Chondrocyte (in vitro differentiated cells): ENCODE results near the gene TGFB3. TPM values are rescaled to one million over a fixed set of nuclear protein-coding genes. Genes with fewer than 3 reads are reported as not detected.
A peak's percentile ranks its signal among the peaks of the same experiment; 100 is the strongest.

Experiments
- DNase-seq: peaks from one replicate; pipeline ENCODE4 v3.0.0; 2021; ENCODE audit warnings: mixed read lengths, low spot score
- H3K27ac Mint-ChIP-seq: one replicate; pipeline ENCODE4 v1.8.0; 2021; ENCODE audit warnings: mild to moderate bottlenecking, moderate library complexity, mixed read lengths; ENCODE audit not compliant: unreplicated experiment
- H3K27me3 Mint-ChIP-seq: 2 replicates; pipeline ENCODE4 v1.8.0; 2021; ENCODE audit warnings: low read depth, mixed read lengths
- H3K36me3 Mint-ChIP-seq: 2 replicates; pipeline ENCODE4 v1.8.0; 2021; ENCODE audit warnings: low read depth, mixed read lengths
- H3K4me1 Mint-ChIP-seq: 2 replicates; pipeline ENCODE4 v1.8.0; 2021; ENCODE audit warnings: low read depth, mild to moderate bottlenecking, mixed read lengths
- H3K4me3 Mint-ChIP-seq: one replicate; pipeline ENCODE4 v1.8.0; 2021; ENCODE audit warnings: mild to moderate bottlenecking, moderate library complexity, mixed read lengths; ENCODE audit not compliant: unreplicated experiment
- H3K9me3 Mint-ChIP-seq: 2 replicates; pipeline ENCODE4 v1.8.0; 2021; ENCODE audit warnings: low read depth, mixed read lengths
- total RNA-seq: library from RNA; stranded (reverse); gene quantifications from 3 replicates; pipeline ENCODE4 v1.2.1, GENCODE V29; 2021
- TF ChIP-seq, protein P1 (sequence below): fragments of 200-600 bp; sonication (generic); IDR thresholded peaks from 2 replicates; pipeline ENCODE4 v1.5.0; 2021; ENCODE audit warnings: antibody characterized with exemption, mild to moderate bottlenecking, moderate library complexity

The TGFB3 gene
- total RNA-seq, 1 donor from 2014 or later: 200 TPM

DNA sequence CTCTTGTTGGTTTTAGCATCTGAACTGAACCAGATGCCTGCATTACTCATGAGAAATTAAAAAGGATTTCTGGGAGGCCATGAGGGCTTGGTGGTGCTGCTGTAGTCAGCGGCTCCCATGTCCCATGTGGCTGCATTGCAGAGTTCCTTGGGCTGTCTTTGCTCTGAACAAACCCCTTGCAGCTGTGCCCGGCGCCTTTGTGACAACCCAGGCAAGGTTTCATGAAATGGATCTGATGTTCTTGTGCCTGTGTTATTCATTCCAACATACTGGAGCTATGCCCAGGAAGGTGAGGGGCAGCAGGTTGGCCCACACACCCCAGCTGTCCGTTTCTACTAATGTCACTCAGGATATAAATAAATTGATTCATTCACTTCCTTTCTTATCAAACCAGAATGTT is 40.8 kb downstream of the TGFB3 start:
- Mint-ChIP-seq H3K27me3 (no peaks in the 10 kb centered on the region), H3K36me3 (no peaks in the 10 kb centered on the region), H3K9me3 (no peaks in the 10 kb centered on the region), H3K27ac (peak overlapping the region; percentile 53), H3K4me3 (no peak overlapping the region), H3K4me1 (peaks cover 16% of the 10 kb centered on the region)
- TF ChIP-seq, protein P1, sequence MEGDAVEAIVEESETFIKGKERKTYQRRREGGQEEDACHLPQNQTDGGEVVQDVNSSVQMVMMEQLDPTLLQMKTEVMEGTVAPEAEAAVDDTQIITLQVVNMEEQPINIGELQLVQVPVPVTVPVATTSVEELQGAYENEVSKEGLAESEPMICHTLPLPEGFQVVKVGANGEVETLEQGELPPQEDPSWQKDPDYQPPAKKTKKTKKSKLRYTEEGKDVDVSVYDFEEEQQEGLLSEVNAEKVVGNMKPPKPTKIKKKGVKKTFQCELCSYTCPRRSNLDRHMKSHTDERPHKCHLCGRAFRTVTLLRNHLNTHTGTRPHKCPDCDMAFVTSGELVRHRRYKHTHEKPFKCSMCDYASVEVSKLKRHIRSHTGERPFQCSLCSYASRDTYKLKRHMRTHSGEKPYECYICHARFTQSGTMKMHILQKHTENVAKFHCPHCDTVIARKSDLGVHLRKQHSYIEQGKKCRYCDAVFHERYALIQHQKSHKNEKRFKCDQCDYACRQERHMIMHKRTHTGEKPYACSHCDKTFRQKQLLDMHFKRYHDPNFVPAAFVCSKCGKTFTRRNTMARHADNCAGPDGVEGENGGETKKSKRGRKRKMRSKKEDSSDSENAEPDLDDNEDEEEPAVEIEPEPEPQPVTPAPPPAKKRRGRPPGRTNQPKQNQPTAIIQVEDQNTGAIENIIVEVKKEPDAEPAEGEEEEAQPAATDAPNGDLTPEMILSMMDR: no peak
- DNase-seq: no peak

DNA sequence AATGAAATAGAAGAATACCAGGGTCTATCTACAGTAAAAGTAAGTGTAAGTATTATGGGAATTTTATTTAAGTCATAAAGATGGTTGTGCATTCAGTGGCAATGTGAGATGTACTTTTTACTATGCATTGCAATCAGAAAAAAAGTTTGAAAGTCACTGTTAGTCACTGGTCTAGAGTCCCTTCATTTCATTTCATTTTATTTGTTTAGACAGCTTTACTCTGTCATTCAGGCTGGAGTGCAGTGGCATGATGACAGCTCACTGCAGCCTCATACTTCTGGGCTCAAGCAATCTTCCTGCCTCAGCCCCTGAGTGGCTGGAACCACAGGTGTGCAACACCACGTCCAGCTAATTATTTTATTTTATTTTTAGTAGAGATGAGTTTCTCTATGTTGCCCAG is 42.6 kb downstream of the TGFB3 start:
- peaks cover 11% of the 10 kb centered on the region for H3K4me1 Mint-ChIP-seq
- TF ChIP-seq, protein P1: no peak
- no peaks in the 10 kb centered on the region for H3K36me3 Mint-ChIP-seq
- no peaks in the 10 kb centered on the region for H3K9me3 Mint-ChIP-seq
- H3K27me3 Mint-ChIP-seq: no peaks in the 10 kb centered on the region
- no peak for DNase-seq
- H3K4me3 Mint-ChIP-seq: no peak overlapping the region
- no peak overlapping the region for H3K27ac Mint-ChIP-seq

DNA sequence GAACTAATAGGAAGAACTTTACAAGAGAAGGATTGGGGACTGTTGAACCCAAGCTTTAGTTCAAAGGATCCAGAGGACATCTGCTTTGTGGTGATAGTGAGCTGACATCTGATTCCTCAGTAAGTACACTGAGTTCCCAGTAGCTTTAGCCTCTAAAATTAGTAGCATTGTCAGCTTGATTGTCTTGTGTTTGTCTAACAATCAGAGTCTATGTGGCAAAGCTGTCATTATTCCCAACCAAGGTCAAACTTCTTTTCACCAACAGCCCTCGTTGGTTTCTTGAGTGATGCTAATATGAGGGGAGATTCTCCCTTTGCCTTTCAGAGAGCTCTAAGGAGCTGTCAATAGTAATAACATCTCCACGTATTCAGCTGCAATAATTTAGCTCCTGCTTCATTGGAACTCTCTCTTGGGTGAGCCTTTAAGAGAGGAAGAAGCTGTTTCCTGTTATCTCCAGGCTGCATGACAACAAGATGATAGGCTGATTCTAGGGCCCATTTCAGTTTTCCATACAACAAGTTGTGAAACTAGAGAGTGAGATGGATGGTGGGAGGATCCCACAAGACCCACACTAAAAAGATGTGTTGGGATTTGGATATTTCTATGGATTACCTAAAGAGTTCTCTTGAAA is 46.7 kb downstream of the TGFB3 start:
- no peak for DNase-seq
- no peaks in the 10 kb centered on the region for H3K27me3 Mint-ChIP-seq
- H3K4me3 Mint-ChIP-seq: no peak overlapping the region
- no peak overlapping the region for H3K27ac Mint-ChIP-seq
- peaks cover 11% of the 10 kb centered on the region for H3K36me3 Mint-ChIP-seq
- TF ChIP-seq, protein P1: no peak
- H3K4me1 Mint-ChIP-seq: peaks cover 4% of the 10 kb centered on the region
- no peaks in the 10 kb centered on the region for H3K9me3 Mint-ChIP-seq

DNA sequence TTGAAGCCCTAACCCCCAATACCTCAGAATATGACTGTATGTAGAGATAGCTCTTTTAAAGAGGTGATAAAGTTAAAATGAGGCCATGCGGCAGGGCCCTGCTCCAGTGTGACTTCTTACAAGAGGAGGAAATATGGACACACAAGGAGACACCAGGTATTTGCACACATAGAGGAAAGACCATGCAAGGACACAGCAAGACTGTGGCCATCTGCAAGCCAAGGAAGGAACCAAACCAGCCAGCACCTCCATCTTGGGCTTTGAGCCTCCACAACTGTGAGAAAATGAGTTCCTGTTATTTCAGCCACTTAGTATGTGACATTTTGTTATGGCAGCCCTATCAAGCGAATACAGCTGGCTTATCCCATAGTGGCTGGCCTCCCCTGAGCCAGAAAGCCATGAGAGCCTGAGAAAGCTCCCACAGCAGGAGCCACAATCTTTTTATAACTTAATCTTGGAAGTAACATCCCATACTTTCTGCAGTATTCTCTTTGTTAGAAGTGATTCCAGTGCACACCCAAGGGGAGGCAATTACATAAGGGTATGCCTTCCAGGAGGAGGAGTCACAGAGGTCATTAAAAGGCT is 48.0 kb downstream of the TGFB3 start:
- TF ChIP-seq, protein P1: no peak
- Mint-ChIP-seq H3K4me1 (no peaks in the 10 kb centered on the region), H3K4me3 (no peak overlapping the region), H3K27me3 (no peaks in the 10 kb centered on the region), H3K27ac (no peak overlapping the region), H3K36me3 (peaks cover 11% of the 10 kb centered on the region), H3K9me3 (no peaks in the 10 kb centered on the region)
- no peak for DNase-seq

DNA sequence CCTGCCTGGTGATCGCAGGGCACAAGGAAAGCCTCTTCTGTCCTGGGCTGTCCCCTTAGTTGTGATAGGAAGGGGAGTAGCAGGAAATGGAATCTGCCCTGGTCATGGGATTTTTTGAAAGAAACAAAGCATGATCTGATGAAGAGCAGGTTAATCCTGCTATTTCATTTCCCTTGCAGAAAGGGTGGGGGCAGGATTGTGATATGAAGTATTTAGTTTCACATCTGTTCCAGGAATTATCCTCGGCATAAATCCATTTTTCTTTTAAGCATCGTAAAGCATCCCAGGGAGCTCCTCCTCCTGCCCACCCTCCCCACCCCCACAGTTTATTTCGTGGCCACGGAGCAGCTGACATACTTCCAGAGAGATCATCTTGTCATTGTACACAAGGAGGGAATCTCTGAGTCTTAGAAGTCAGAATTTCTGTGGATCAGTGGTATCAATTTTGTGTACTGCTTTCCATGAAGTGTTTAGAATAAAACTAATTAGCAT is 53.1 kb downstream of the TGFB3 start:
- TF ChIP-seq, protein P1: no peak
- no peaks in the 10 kb centered on the region for H3K9me3 Mint-ChIP-seq
- H3K4me1 Mint-ChIP-seq: no peaks in the 10 kb centered on the region
- no peaks in the 10 kb centered on the region for H3K27me3 Mint-ChIP-seq
- DNase-seq: no peak
- no peak overlapping the region for H3K27ac Mint-ChIP-seq
- peaks cover 11% of the 10 kb centered on the region for H3K36me3 Mint-ChIP-seq
- H3K4me3 Mint-ChIP-seq: no peak overlapping the region
